ENCODE data around the gene RHO.
"Not testable (repeated sequence)": the region's sequence is repeated elsewhere in the genome, so short reads cannot be mapped to it uniquely, and the experiment has no call there.

DNA sequence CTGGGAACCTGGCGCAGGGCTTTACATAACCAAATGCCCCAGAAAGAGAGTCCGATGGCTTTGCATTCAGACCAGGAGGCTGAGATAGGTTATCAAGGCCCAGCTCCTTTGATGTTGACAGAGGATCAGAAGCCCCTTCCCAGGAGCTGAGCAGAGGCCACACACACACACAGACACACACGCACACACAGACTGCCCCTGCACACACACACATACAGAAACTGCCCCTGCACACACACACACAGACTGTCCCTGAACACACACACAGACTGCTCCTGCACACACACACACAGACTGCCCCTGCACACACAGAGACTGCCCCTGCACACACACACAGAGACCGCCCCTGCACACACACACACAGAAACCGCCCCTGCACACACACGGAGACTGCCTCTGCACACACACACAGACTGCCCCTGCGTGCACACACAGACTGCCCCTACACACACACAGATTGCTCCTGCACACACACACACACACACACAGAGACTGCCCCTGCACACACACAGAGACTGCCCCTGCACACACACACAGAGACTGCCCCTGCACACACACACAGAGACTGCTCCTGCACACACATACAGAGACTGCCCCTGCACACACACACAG is 12.5 kb upstream of the RHO start:
- TF ChIP-seq EZH2 (IDR thresholded peaks at IDR 0.05; ENCODE audit: borderline replicate concordance, low read length), result not testable (repeated sequence)
- TF ChIP-seq, protein P1, sequence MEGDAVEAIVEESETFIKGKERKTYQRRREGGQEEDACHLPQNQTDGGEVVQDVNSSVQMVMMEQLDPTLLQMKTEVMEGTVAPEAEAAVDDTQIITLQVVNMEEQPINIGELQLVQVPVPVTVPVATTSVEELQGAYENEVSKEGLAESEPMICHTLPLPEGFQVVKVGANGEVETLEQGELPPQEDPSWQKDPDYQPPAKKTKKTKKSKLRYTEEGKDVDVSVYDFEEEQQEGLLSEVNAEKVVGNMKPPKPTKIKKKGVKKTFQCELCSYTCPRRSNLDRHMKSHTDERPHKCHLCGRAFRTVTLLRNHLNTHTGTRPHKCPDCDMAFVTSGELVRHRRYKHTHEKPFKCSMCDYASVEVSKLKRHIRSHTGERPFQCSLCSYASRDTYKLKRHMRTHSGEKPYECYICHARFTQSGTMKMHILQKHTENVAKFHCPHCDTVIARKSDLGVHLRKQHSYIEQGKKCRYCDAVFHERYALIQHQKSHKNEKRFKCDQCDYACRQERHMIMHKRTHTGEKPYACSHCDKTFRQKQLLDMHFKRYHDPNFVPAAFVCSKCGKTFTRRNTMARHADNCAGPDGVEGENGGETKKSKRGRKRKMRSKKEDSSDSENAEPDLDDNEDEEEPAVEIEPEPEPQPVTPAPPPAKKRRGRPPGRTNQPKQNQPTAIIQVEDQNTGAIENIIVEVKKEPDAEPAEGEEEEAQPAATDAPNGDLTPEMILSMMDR (IDR thresholded peaks at IDR 0.05; ENCODE audit: low read length), result not testable (repeated sequence)
